NCI-H2227 treated with DMSO at 0.1 percent for 48 hours (cell line): Measurements from ENCODE around the gene CDV3.

Experiments
- DNase-seq: peaks from one replicate; lab custom pipeline; 2025; lab: John Stamatoyannopoulos, UW

CDV3 gene

GRCh38 chr3:133568294-133569014 lies 5.0 kb upstream of the CDV3 start:
- DNase-seq, result no peak

GRCh38 chr3:133570139-133570936 lies 3.1 kb upstream of the CDV3 start:
- no peak for DNase-seq

GRCh38 chr3:133570937-133571320 lies 2.6 kb upstream of the CDV3 start:
- DNase-seq, result no peak

- no peak for DNase-seq
Measured at GRCh38 chr3:133572158-133573053, 1.1 kb upstream of the CDV3 start.

GRCh38 chr3:133573054-133573628 lies 345 bp upstream of the CDV3 start:
- DNase-seq, result no peak

- no peak for DNase-seq
Measured at GRCh38 chr3:133574260-133574881, 885 bp downstream of the CDV3 start.

- no peak for DNase-seq
Measured at GRCh38 chr3:133575086-133575485, 1.6 kb downstream of the CDV3 start.

- DNase-seq, result no peak
Measured at GRCh38 chr3:133576169-133576568, 2.7 kb downstream of the CDV3 start.

- DNase-seq, result no peak
Measured at GRCh38 chr3:133578548-133579191, 5.2 kb downstream of the CDV3 start.

GRCh38 chr3:133583396-133583795 lies 9.9 kb downstream of the CDV3 start:
- no peak for DNase-seq

- no peak for DNase-seq
Measured at GRCh38 chr3:133588035-133588434, 14.5 kb downstream of the CDV3 start.

GRCh38 chr3:133588784-133589465 lies 15.4 kb downstream of the CDV3 start:
- DNase-seq, result no peak

- DNase-seq, result no peak
Measured at GRCh38 chr3:133589503-133589902, 16.0 kb downstream of the CDV3 start.

- no peak for DNase-seq
Measured at GRCh38 chr3:133591271-133591742, 17.8 kb downstream of the CDV3 start.

- DNase-seq, result no peak
Measured at GRCh38 chr3:133592843-133593242, 19.4 kb downstream of the CDV3 start.

GRCh38 chr3:133593243-133593642 lies 19.8 kb downstream of the CDV3 start:
- DNase-seq, result no peak

- DNase-seq, result no peak
Measured at GRCh38 chr3:133595341-133595740, 21.9 kb downstream of the CDV3 start.

GRCh38 chr3:133598405-133598804 lies 24.9 kb downstream of the CDV3 start:
- no peak for DNase-seq

- DNase-seq, result no peak
Measured at GRCh38 chr3:133599280-133599679, 25.8 kb downstream of the CDV3 start.

GRCh38 chr3:133600572-133601081 lies 27.1 kb downstream of the CDV3 start:
- DNase-seq, result no peak
